A673 (cell line): ENCODE measurements around the gene UBASH3A.

Source experiments
- CTCF ChIP-seq: fragments of 300-800, 200-600 bp; sonication (generic); conservative IDR thresholded peaks from 2 replicates; pipeline ENCODE4 v1.5.1; 2017; ENCODE audit warnings: low read depth, mild to moderate bottlenecking, antibody characterized with exemption, low read length, moderate library complexity, mixed read lengths
- EZH2 ChIP-seq: fragments of 200-600 bp; sonication (generic); IDR thresholded peaks from 2 replicates; pipeline ENCODE4 v1.6.1; 2017; ENCODE audit warnings: borderline replicate concordance, low read depth, mild to moderate bottlenecking, mixed read lengths, antibody characterized with exemption, low read length; ENCODE audit not compliant: poor library complexity, severe bottlenecking

GRCh38 chr21:42407476-42407875, 3.8 kb downstream of the UBASH3A start:
- TF ChIP-seq CTCF (no peak), EZH2 (no peak)
